HG03280 (cell line): Measurements from ENCODE around the gene UTP4.
"Not testable (repeated sequence)": the region's sequence is repeated elsewhere in the genome, so short reads cannot be mapped to it uniquely, and the experiment has no call there.

Experiments used
- ATAC-seq: cut with Tn5 transposase; IDR thresholded peaks from one replicate; pipeline ENCODE4 v1.9.1; 2021; ENCODE audit warnings: mild to moderate bottlenecking, moderate library complexity; ENCODE audit not compliant: unreplicated experiment

The UTP4 gene

GRCh38 chr16:69127966-69128510 is 4.4 kb upstream of the UTP4 start:
- no peak for ATAC-seq

- ATAC-seq = no peak
Observed at GRCh38 chr16:69130461-69130860, 2.0 kb upstream of the UTP4 start.

GRCh38 chr16:69131167-69131838 is 1.1 kb upstream of the UTP4 start:
- no peak for ATAC-seq

GRCh38 chr16:69131839-69132423 is 518 bp upstream of the UTP4 start:
- peak; percentile 46 for ATAC-seq

- no peak for ATAC-seq
Observed at GRCh38 chr16:69133373-69133954, 1.0 kb downstream of the UTP4 start.

- ATAC-seq = no peak
Observed at GRCh38 chr16:69138608-69139007, 6.2 kb downstream of the UTP4 start.

- not testable (repeated sequence) for ATAC-seq
Observed at GRCh38 chr16:69139464-69139863, 7.0 kb downstream of the UTP4 start.

GRCh38 chr16:69141014-69141413 is 8.6 kb downstream of the UTP4 start:
- no peak for ATAC-seq

- no peak for ATAC-seq
Observed at GRCh38 chr16:69141936-69142335, 9.5 kb downstream of the UTP4 start.

GRCh38 chr16:69143116-69143515 is 10.7 kb downstream of the UTP4 start:
- ATAC-seq = no peak

GRCh38 chr16:69145658-69146057 is 13.2 kb downstream of the UTP4 start:
- ATAC-seq = no peak

- ATAC-seq = not testable (repeated sequence)
Observed at GRCh38 chr16:69149621-69150020, 17.2 kb downstream of the UTP4 start.

- no peak for ATAC-seq
Observed at GRCh38 chr16:69150146-69150865, 17.9 kb downstream of the UTP4 start.

GRCh38 chr16:69157196-69157595 is 24.7 kb downstream of the UTP4 start:
- no peak for ATAC-seq

- no peak for ATAC-seq
Observed at GRCh38 chr16:69160192-69160591, 27.7 kb downstream of the UTP4 start.

GRCh38 chr16:69165584-69165983 is 33.1 kb downstream of the UTP4 start:
- no peak for ATAC-seq

GRCh38 chr16:69166221-69166833 is 33.9 kb downstream of the UTP4 start:
- no peak for ATAC-seq

- no peak for ATAC-seq
Observed at GRCh38 chr16:69166946-69167930, 34.8 kb downstream of the UTP4 start.

GRCh38 chr16:69169051-69169450 is 36.6 kb downstream of the UTP4 start:
- ATAC-seq = no peak
